ENCODE results near the gene ATAD2B. TPM values are rescaled to one million over a fixed set of nuclear protein-coding genes. Genes with fewer than 3 reads are reported as not detected.
"Not testable (repeated sequence)": the region's sequence is repeated elsewhere in the genome, so short reads cannot be mapped to it uniquely, and the experiment has no call there.

The ATAD2B gene
- total RNA-seq, 1 experiment from 2014 or later: 34.5 TPM

DNA sequence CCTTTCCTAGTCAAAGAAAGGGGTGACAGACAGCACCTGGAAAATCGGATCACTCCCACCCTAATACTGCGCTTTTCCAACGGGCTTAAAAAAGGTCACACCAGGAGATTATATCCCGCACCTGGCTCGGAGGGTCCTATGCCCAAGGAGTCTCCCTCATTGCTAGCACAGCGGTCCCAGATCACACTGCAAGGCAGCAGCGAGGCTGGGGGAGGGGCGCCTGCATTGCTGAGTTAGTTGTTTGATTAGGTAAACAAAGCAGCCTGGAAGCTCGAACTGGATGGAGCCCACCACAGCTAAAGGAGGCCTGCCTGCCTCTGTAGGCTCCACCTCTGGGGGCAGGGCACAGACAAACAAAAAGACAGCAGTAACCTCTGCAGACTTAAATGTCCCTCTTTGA is 190.1 kb downstream of the ATAD2B start:
- H3K79me2 ChIP-seq (ENCODE audit: low read length); H3K4me3 ChIP-seq (ENCODE audit: low read length); H3K4me1 ChIP-seq (ENCODE audit: low read length); H2AFZ ChIP-seq (ENCODE audit: low read length); H3K27ac ChIP-seq (ENCODE audit: low read length); H3K36me3 ChIP-seq (ENCODE audit: insufficient read depth, low read length); H4K20me1 ChIP-seq (ENCODE audit: insufficient read depth, low read depth, low read length); H3K9me3 ChIP-seq (ENCODE audit: low read length); H3K4me2 ChIP-seq (ENCODE audit: low read depth, low read length, poor library complexity, severe bottlenecking); H3K9ac ChIP-seq (ENCODE audit: low read length); DNase-seq; H3K27me3 ChIP-seq (ENCODE audit: low read length); H3K9me2 ChIP-seq (replicated peaks; ENCODE audit: insufficient read depth, low read length): not testable (repeated sequence)

DNA sequence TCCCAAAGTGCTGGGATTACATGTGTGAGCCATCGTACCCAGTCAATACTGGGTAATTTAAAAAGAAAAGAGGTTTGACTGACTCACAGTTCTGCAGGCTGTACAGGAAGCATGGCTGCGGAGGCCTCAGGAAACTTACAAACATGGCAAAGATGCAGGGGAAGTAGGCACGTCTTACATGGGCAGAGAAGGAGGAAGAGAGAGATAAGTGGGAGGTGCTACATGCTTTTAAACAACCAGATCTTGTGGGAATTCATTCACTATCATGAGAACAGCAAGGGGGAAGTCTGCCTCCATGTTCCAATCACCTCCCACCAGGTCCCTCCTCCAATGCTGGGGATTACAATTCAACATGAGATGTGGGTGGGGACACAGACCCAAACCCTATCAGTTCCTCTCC is 192.5 kb downstream of the ATAD2B start:
- no peak overlapping the region for H3K9ac ChIP-seq (ENCODE audit: low read length)
- no peak overlapping the region for H2AFZ ChIP-seq (ENCODE audit: low read length)
- H3K9me2 ChIP-seq (replicated peaks; ENCODE audit: insufficient read depth, low read length): no peaks in the 10 kb centered on the region
- no peak overlapping the region for H3K4me3 ChIP-seq (ENCODE audit: low read length)
- H3K4me2 ChIP-seq (ENCODE audit: low read depth, low read length, poor library complexity, severe bottlenecking): no peak overlapping the region
- no peaks in the 10 kb centered on the region for H3K9me3 ChIP-seq (ENCODE audit: low read length)
- no peak overlapping the region for H3K27ac ChIP-seq (ENCODE audit: low read length)
- DNase-seq: no peak
- no peaks in the 10 kb centered on the region for H3K27me3 ChIP-seq (ENCODE audit: low read length)
- H3K79me2 ChIP-seq (ENCODE audit: low read length): no peaks in the 10 kb centered on the region
- H3K36me3 ChIP-seq (ENCODE audit: insufficient read depth, low read length): no peaks in the 10 kb centered on the region
- no peaks in the 10 kb centered on the region for H4K20me1 ChIP-seq (ENCODE audit: insufficient read depth, low read depth, low read length)
- no peaks in the 10 kb centered on the region for H3K4me1 ChIP-seq (ENCODE audit: low read length)

DNA sequence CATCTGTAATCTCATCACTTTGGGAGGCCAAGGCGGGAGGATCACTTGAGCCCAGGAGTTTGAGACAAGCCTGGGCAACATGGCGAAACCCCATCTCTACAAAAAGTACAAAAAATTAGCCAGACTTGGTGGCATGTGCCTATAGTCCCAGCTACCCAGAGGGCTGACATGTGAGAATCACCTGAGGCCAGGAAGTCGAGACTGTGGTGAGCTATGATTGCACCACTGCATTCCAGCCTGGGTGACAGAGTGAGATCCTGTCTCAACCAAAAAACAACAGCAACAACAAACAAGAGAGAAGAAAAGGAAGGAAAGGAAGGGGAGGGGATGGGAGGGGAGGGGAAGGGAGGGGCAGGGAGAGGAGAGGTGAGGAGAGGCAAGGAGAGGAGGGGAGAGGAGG is 203.9 kb downstream of the ATAD2B start:
- H3K27me3 ChIP-seq (ENCODE audit: low read length); H3K9me2 ChIP-seq (replicated peaks; ENCODE audit: insufficient read depth, low read length); H2AFZ ChIP-seq (ENCODE audit: low read length); DNase-seq; H3K4me3 ChIP-seq (ENCODE audit: low read length); H3K27ac ChIP-seq (ENCODE audit: low read length); H4K20me1 ChIP-seq (ENCODE audit: insufficient read depth, low read depth, low read length); H3K79me2 ChIP-seq (ENCODE audit: low read length); H3K4me2 ChIP-seq (ENCODE audit: low read depth, low read length, poor library complexity, severe bottlenecking); H3K9ac ChIP-seq (ENCODE audit: low read length); H3K4me1 ChIP-seq (ENCODE audit: low read length): not testable (repeated sequence)
- Histone ChIP-seq H3K36me3 (ENCODE audit: insufficient read depth, low read length) (peaks cover 11% of the 10 kb centered on the region; the same call in 1 of the 2 replicates), H3K9me3 (ENCODE audit: low read length) (peaks cover 22% of the 10 kb centered on the region)

DNA sequence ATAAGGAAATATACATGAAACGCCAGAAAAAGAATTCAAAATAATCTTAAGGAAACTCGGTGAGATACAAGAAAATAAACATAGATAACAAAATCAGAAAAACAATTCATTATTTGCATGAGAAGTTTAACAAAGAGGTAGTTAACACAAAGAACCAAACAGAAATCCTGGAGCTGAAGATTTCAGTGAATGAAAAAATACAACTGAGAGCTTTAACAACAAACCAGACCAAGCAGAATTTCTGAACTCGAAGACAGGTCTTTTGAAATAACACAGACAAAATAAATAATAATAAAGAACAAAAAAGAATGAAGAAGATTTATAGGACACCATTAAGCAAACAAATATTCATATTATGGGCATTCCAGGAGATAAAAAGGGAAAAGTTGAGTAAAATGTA is 204.7 kb downstream of the ATAD2B start:
- H3K36me3 ChIP-seq (ENCODE audit: insufficient read depth, low read length): peaks cover 11% of the 10 kb centered on the region; the same call in 1 of the 2 replicates
- H3K9me2 ChIP-seq (replicated peaks; ENCODE audit: insufficient read depth, low read length): no peaks in the 10 kb centered on the region
- H3K4me2 ChIP-seq (ENCODE audit: low read depth, low read length, poor library complexity, severe bottlenecking): no peak overlapping the region
- no peak overlapping the region for H3K9ac ChIP-seq (ENCODE audit: low read length)
- H3K4me1 ChIP-seq (ENCODE audit: low read length): no peaks in the 10 kb centered on the region
- peaks cover 22% of the 10 kb centered on the region for H3K9me3 ChIP-seq (ENCODE audit: low read length)
- no peak overlapping the region for H3K27ac ChIP-seq (ENCODE audit: low read length)
- no peaks in the 10 kb centered on the region for H4K20me1 ChIP-seq (ENCODE audit: insufficient read depth, low read depth, low read length)
- H2AFZ ChIP-seq (ENCODE audit: low read length): no peak overlapping the region
- DNase-seq: peak; percentile 49
- H3K27me3 ChIP-seq (ENCODE audit: low read length): no peaks in the 10 kb centered on the region
- H3K4me3 ChIP-seq (ENCODE audit: low read length): no peak overlapping the region
- H3K79me2 ChIP-seq (ENCODE audit: low read length): peaks cover 5% of the 10 kb centered on the region; the same call in 1 of the 2 replicates

DNA sequence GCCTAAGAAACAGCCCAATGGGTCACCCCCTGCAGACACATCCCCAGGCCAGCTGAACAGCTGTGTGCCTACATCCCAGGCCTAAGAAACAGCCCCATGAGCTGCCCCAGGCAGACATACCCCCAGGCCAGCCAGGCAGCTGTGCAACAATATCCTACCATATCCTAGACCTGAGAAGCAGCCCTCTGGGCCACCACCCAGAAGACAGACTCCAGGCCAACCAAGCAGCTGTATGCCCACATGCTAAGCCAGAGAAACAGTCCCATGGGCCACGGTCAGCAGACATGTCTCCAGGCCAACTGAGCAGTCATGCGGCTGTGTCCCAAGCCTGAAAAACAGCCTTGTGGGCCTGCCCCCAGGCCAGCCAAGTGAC is 205.5 kb downstream of the ATAD2B start:
- Histone ChIP-seq H3K9ac (ENCODE audit: low read length) (no peak overlapping the region), H3K79me2 (ENCODE audit: low read length) (peaks cover 5% of the 10 kb centered on the region; the same call in 1 of the 2 replicates), H3K27ac (ENCODE audit: low read length) (no peak overlapping the region), H3K4me2 (ENCODE audit: low read depth, low read length, poor library complexity, severe bottlenecking) (no peak overlapping the region), H3K4me1 (ENCODE audit: low read length) (no peaks in the 10 kb centered on the region), H2AFZ (ENCODE audit: low read length) (no peak overlapping the region), H3K36me3 (ENCODE audit: insufficient read depth, low read length) (peaks cover 11% of the 10 kb centered on the region; the same call in 1 of the 2 replicates), H3K27me3 (ENCODE audit: low read length) (no peaks in the 10 kb centered on the region), H3K9me3 (ENCODE audit: low read length) (peaks cover 22% of the 10 kb centered on the region), H4K20me1 (ENCODE audit: insufficient read depth, low read depth, low read length) (no peaks in the 10 kb centered on the region), H3K9me2 (replicated peaks; ENCODE audit: insufficient read depth, low read length) (no peaks in the 10 kb centered on the region), H3K4me3 (ENCODE audit: low read length) (no peak overlapping the region)
- DNase-seq: no peak

DNA sequence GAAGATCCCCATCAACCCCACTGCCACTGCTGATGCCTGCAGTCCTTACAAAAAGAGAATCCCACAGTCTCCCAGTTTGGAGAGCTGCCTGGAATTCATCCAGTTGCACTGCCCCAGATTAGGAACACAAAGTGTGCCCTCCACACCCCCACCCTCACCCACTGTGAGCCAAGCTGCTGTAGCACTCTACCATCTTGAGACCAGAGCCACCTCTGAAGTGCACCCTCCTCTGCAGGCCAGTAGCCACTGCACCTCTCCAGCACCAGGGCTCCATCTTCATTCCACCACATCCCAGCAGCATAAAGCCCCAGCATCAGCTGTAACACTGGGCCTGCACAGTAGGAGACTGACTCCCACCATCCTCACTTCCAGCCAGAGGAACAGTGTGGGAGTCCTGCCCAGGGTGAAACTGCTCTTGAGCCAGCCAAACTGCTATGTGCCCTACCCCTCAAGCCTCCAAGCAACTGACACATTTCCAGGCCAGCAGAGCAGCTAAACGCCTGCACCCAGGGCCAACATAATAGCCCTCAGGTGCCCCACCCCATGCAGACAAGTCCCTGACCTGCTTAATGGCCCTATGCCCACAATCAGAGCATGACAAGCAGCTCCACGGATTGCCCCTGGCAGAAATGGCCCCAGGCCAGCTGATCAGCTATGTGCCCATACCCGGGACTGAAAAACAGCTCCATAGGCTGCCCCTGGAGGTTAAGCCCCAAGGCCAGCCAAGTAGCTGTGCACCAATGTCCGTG is 206.0 kb downstream of the ATAD2B start:
- no peak overlapping the region for H3K27ac ChIP-seq (ENCODE audit: low read length)
- H4K20me1 ChIP-seq (ENCODE audit: insufficient read depth, low read depth, low read length): no peaks in the 10 kb centered on the region
- H3K4me1 ChIP-seq (ENCODE audit: low read length): no peaks in the 10 kb centered on the region
- H3K4me3 ChIP-seq (ENCODE audit: low read length): no peak overlapping the region
- peaks cover 5% of the 10 kb centered on the region; the same call in 1 of the 2 replicates for H3K79me2 ChIP-seq (ENCODE audit: low read length)
- peaks cover 8% of the 10 kb centered on the region; the same call in 1 of the 2 replicates for H3K36me3 ChIP-seq (ENCODE audit: insufficient read depth, low read length)
- no peak overlapping the region for H3K9ac ChIP-seq (ENCODE audit: low read length)
- no peaks in the 10 kb centered on the region for H3K27me3 ChIP-seq (ENCODE audit: low read length)
- no peaks in the 10 kb centered on the region for H3K9me2 ChIP-seq (replicated peaks; ENCODE audit: insufficient read depth, low read length)
- peaks cover 22% of the 10 kb centered on the region for H3K9me3 ChIP-seq (ENCODE audit: low read length)
- no peak overlapping the region for H2AFZ ChIP-seq (ENCODE audit: low read length)
- no peak overlapping the region for H3K4me2 ChIP-seq (ENCODE audit: low read depth, low read length, poor library complexity, severe bottlenecking)
- no peak for DNase-seq

DNA sequence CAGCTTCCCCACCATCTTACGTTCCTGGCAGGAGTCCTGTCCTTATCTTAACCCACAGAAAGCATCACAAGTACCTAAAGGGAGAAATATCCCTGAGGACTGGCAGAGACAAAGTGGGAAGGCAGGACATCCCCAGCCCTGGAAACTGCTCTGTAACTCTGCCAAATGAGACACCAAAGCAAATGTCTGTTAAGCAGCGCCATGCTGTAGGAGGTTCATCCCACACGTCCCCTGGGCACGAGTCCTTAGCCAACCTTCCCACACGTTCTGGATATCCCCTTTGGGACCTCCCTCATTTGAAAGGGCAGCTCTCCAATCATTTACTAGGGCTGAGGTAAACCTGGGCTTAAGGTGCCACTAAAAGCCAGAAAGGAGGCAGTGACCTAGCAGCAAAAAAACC is 207.2 kb downstream of the ATAD2B start:
- H3K4me2 ChIP-seq (ENCODE audit: low read depth, low read length, poor library complexity, severe bottlenecking): no peak overlapping the region
- H3K4me1 ChIP-seq (ENCODE audit: low read length): no peaks in the 10 kb centered on the region
- no peak overlapping the region for H2AFZ ChIP-seq (ENCODE audit: low read length)
- H3K9me2 ChIP-seq (replicated peaks; ENCODE audit: insufficient read depth, low read length): no peaks in the 10 kb centered on the region
- no peaks in the 10 kb centered on the region for H3K36me3 ChIP-seq (ENCODE audit: insufficient read depth, low read length)
- H3K27ac ChIP-seq (ENCODE audit: low read length): no peak overlapping the region
- H3K4me3 ChIP-seq (ENCODE audit: low read length): no peak overlapping the region
- peaks cover 5% of the 10 kb centered on the region; the same call in 1 of the 2 replicates for H3K79me2 ChIP-seq (ENCODE audit: low read length)
- no peak overlapping the region for H3K9ac ChIP-seq (ENCODE audit: low read length)
- no peaks in the 10 kb centered on the region for H4K20me1 ChIP-seq (ENCODE audit: insufficient read depth, low read depth, low read length)
- DNase-seq: no peak
- no peaks in the 10 kb centered on the region for H3K27me3 ChIP-seq (ENCODE audit: low read length)
- H3K9me3 ChIP-seq (ENCODE audit: low read length): peaks cover 19% of the 10 kb centered on the region

DNA sequence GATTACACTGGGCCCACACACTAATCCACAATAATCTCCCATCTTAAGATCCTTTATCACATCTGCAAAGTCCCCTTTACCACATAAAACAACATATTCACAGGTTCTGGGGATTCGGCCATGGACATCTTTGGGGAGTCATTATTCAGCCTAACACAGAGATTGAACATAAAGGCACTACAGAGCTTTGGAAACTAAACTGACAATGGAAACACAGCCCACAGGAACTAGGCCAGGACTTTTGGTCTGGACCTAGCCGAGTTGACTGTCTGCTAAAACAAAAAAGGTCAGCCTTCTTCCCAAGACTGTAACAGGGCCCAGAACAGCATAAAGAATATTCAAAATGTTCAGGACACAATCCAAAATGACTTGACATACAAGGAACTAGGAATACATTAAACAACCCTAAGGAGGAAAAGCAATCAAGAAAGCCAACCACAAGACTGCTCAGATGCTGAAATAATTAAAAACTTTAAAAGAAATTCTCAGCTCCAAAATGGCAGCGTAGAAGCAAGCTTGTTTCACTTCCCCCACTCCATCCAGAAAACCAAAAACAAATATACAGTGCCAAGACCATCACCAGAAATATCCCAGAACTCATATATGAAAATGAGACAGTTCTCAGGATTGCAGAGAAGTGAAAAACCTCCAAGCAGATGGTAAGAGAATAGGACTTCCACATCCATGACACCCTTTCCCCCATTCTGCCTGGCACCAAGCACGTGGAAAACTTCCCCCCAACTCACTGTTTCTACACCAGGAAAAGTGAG is 207.8 kb downstream of the ATAD2B start:
- no peaks in the 10 kb centered on the region for H4K20me1 ChIP-seq (ENCODE audit: insufficient read depth, low read depth, low read length)
- no peak overlapping the region for H3K27ac ChIP-seq (ENCODE audit: low read length)
- no peak overlapping the region for H3K4me2 ChIP-seq (ENCODE audit: low read depth, low read length, poor library complexity, severe bottlenecking)
- no peaks in the 10 kb centered on the region for H3K9me2 ChIP-seq (replicated peaks; ENCODE audit: insufficient read depth, low read length)
- no peak overlapping the region for H3K9ac ChIP-seq (ENCODE audit: low read length)
- H3K27me3 ChIP-seq (ENCODE audit: low read length): no peaks in the 10 kb centered on the region
- H3K4me3 ChIP-seq (ENCODE audit: low read length): no peak overlapping the region
- no peaks in the 10 kb centered on the region for H3K4me1 ChIP-seq (ENCODE audit: low read length)
- H2AFZ ChIP-seq (ENCODE audit: low read length): no peak overlapping the region
- no peak for DNase-seq
- H3K79me2 ChIP-seq (ENCODE audit: low read length): peaks cover 5% of the 10 kb centered on the region; the same call in 1 of the 2 replicates
- peaks cover 19% of the 10 kb centered on the region for H3K9me3 ChIP-seq (ENCODE audit: low read length)
- no peaks in the 10 kb centered on the region for H3K36me3 ChIP-seq (ENCODE audit: insufficient read depth, low read length)

Data from Karpas-422 (cell line).